ENCODE measurements around the gene MAGI2. TPM values are rescaled to one million over a fixed set of nuclear protein-coding genes. Genes with fewer than 3 reads are reported as not detected.

The MAGI2 gene
- total RNA-seq, 2 experiments from 2014 or later: 0.09 to 0.19 TPM

- Mint-ChIP-seq H3K4me1 (no peaks in the 10 kb centered on the region), H3K36me3 (no peaks in the 10 kb centered on the region), H3K4me3 (no peak overlapping the region), H3K27ac (no peak overlapping the region), H3K9me3 (ENCODE audit: low read depth) (no peaks in the 10 kb centered on the region), H3K27me3 (peaks cover 10% of the 10 kb centered on the region)
- DNase-seq: no peak
- no peak for ATAC-seq
- CTCF ChIA-PET: no interaction called here
These were observed 1373.2 kb downstream of the MAGI2 start for GRCh38 chr7:78080241-78080640.

- DNase-seq: no peak
- Mint-ChIP-seq H3K9me3 (ENCODE audit: low read depth) (no peaks in the 10 kb centered on the region), H3K27me3 (peaks cover 16% of the 10 kb centered on the region), H3K4me1 (no peaks in the 10 kb centered on the region), H3K36me3 (no peaks in the 10 kb centered on the region), H3K27ac (no peak overlapping the region), H3K4me3 (no peak overlapping the region)
- CTCF ChIA-PET: no interaction called here
- no peak for ATAC-seq
These were observed 1378.8 kb downstream of the MAGI2 start for GRCh38 chr7:78074713-78075112.

GRCh38 chr7:78073609-78074382 lies 1379.7 kb downstream of the MAGI2 start:
- Mint-ChIP-seq H3K4me1 (no peaks in the 10 kb centered on the region), H3K4me3 (no peak overlapping the region), H3K27ac (no peak overlapping the region), H3K9me3 (ENCODE audit: low read depth) (no peaks in the 10 kb centered on the region), H3K27me3 (peaks cover 13% of the 10 kb centered on the region), H3K36me3 (no peaks in the 10 kb centered on the region)
- CTCF ChIA-PET: no interaction called here
- ATAC-seq (no peak), DNase-seq (no peak)

- H3K4me3 Mint-ChIP-seq: no peak overlapping the region
- H3K4me1 Mint-ChIP-seq: no peaks in the 10 kb centered on the region
- ATAC-seq: no peak
- no peak overlapping the region for H3K27ac Mint-ChIP-seq
- H3K27me3 Mint-ChIP-seq: peaks cover 15% of the 10 kb centered on the region
- CTCF ChIA-PET: interaction anchor here (1.1 kb wide), 1 partner anchor 52 kb away, joined by 3 read pairs; no protein-coding TSS in a partner anchor
- H3K9me3 Mint-ChIP-seq (ENCODE audit: low read depth): no peaks in the 10 kb centered on the region
- DNase-seq: no peak
- H3K36me3 Mint-ChIP-seq: no peaks in the 10 kb centered on the region
These were observed 1381.3 kb downstream of the MAGI2 start for GRCh38 chr7:78072201-78072590.

- DNase-seq (no peak), ATAC-seq (no peak)
- no peaks in the 10 kb centered on the region for H3K36me3 Mint-ChIP-seq
- H3K4me1 Mint-ChIP-seq: no peaks in the 10 kb centered on the region
- no peak overlapping the region for H3K27ac Mint-ChIP-seq
- H3K27me3 Mint-ChIP-seq: peaks cover 15% of the 10 kb centered on the region
- no peaks in the 10 kb centered on the region for H3K9me3 Mint-ChIP-seq (ENCODE audit: low read depth)
- H3K4me3 Mint-ChIP-seq: no peak overlapping the region
- CTCF ChIA-PET: interaction anchor here (1.1 kb wide), 1 partner anchor 51 kb away, joined by 3 read pairs; no protein-coding TSS in a partner anchor
These were observed 1381.8 kb downstream of the MAGI2 start for GRCh38 chr7:78071491-78072200.

GRCh38 chr7:78066599-78066998 lies 1386.9 kb downstream of the MAGI2 start:
- Mint-ChIP-seq H3K36me3 (no peaks in the 10 kb centered on the region), H3K4me1 (no peaks in the 10 kb centered on the region), H3K4me3 (no peak overlapping the region), H3K9me3 (ENCODE audit: low read depth) (no peaks in the 10 kb centered on the region), H3K27ac (no peak overlapping the region), H3K27me3 (peaks cover 3% of the 10 kb centered on the region)
- no peak for DNase-seq
- CTCF ChIA-PET: no interaction called here
- ATAC-seq: no peak

GRCh38 chr7:78063758-78064157 lies 1389.7 kb downstream of the MAGI2 start:
- no peaks in the 10 kb centered on the region for H3K36me3 Mint-ChIP-seq
- no peaks in the 10 kb centered on the region for H3K9me3 Mint-ChIP-seq (ENCODE audit: low read depth)
- DNase-seq (no peak), ATAC-seq (no peak)
- CTCF ChIA-PET: no interaction called here
- peaks cover 18% of the 10 kb centered on the region for H3K27me3 Mint-ChIP-seq
- no peak overlapping the region for H3K4me3 Mint-ChIP-seq
- H3K27ac Mint-ChIP-seq: no peak overlapping the region
- no peaks in the 10 kb centered on the region for H3K4me1 Mint-ChIP-seq

GRCh38 chr7:78062214-78062613 lies 1391.3 kb downstream of the MAGI2 start:
- H3K27ac Mint-ChIP-seq: no peak overlapping the region
- no peaks in the 10 kb centered on the region for H3K36me3 Mint-ChIP-seq
- ATAC-seq: no peak
- H3K27me3 Mint-ChIP-seq: peaks cover 22% of the 10 kb centered on the region
- CTCF ChIA-PET: no interaction called here
- H3K9me3 Mint-ChIP-seq (ENCODE audit: low read depth): no peaks in the 10 kb centered on the region
- no peak for DNase-seq
- H3K4me1 Mint-ChIP-seq: no peaks in the 10 kb centered on the region
- H3K4me3 Mint-ChIP-seq: no peak overlapping the region

GRCh38 chr7:78057571-78057970 lies 1395.9 kb downstream of the MAGI2 start:
- Mint-ChIP-seq H3K9me3 (ENCODE audit: low read depth) (no peaks in the 10 kb centered on the region), H3K27ac (no peak overlapping the region), H3K36me3 (no peaks in the 10 kb centered on the region), H3K4me1 (no peaks in the 10 kb centered on the region), H3K27me3 (peaks cover 27% of the 10 kb centered on the region), H3K4me3 (no peak overlapping the region)
- ATAC-seq: no peak
- CTCF ChIA-PET: no interaction called here
- DNase-seq: no peak

GRCh38 chr7:78055599-78055998 lies 1397.9 kb downstream of the MAGI2 start:
- ATAC-seq (no peak), DNase-seq (no peak)
- H3K9me3 Mint-ChIP-seq (ENCODE audit: low read depth): no peaks in the 10 kb centered on the region
- no peak overlapping the region for H3K4me3 Mint-ChIP-seq
- CTCF ChIA-PET: no interaction called here
- no peaks in the 10 kb centered on the region for H3K4me1 Mint-ChIP-seq
- peaks cover 24% of the 10 kb centered on the region for H3K27me3 Mint-ChIP-seq
- H3K36me3 Mint-ChIP-seq: no peaks in the 10 kb centered on the region
- no peak overlapping the region for H3K27ac Mint-ChIP-seq

- CTCF ChIA-PET: no interaction called here
- no peaks in the 10 kb centered on the region for H3K36me3 Mint-ChIP-seq
- no peaks in the 10 kb centered on the region for H3K4me1 Mint-ChIP-seq
- no peak for ATAC-seq
- H3K27ac Mint-ChIP-seq: no peak overlapping the region
- peaks cover 19% of the 10 kb centered on the region for H3K27me3 Mint-ChIP-seq
- DNase-seq: no peak
- no peaks in the 10 kb centered on the region for H3K9me3 Mint-ChIP-seq (ENCODE audit: low read depth)
- no peak overlapping the region for H3K4me3 Mint-ChIP-seq
These were observed 1398.4 kb downstream of the MAGI2 start for GRCh38 chr7:78055001-78055573.

- ATAC-seq (no peak), DNase-seq (no peak)
- no peak overlapping the region for H3K27ac Mint-ChIP-seq
- CTCF ChIA-PET: interaction anchor here (1.2 kb wide), 1 partner anchor 11 kb away, joined by 6 read pairs; no protein-coding TSS in a partner anchor
- no peaks in the 10 kb centered on the region for H3K36me3 Mint-ChIP-seq
- H3K9me3 Mint-ChIP-seq (ENCODE audit: low read depth): no peaks in the 10 kb centered on the region
- H3K27me3 Mint-ChIP-seq: peaks cover 10% of the 10 kb centered on the region
- H3K4me1 Mint-ChIP-seq: no peaks in the 10 kb centered on the region
- no peak overlapping the region for H3K4me3 Mint-ChIP-seq
These were observed 1401.4 kb downstream of the MAGI2 start for GRCh38 chr7:78052112-78052511.

- Mint-ChIP-seq H3K27ac (no peak overlapping the region), H3K4me1 (no peaks in the 10 kb centered on the region), H3K27me3 (peaks cover 8% of the 10 kb centered on the region), H3K4me3 (no peak overlapping the region), H3K36me3 (no peaks in the 10 kb centered on the region), H3K9me3 (ENCODE audit: low read depth) (no peaks in the 10 kb centered on the region)
- no peak for ATAC-seq
- DNase-seq: no peak
- CTCF ChIA-PET: interaction anchor here (1.4 kb wide), 1 partner anchor 8 kb away, joined by 4 read pairs; no protein-coding TSS in a partner anchor
These were observed 1405.7 kb downstream of the MAGI2 start for GRCh38 chr7:78047800-78048199.

- no peak for ATAC-seq
- H3K27me3 Mint-ChIP-seq: peaks cover 19% of the 10 kb centered on the region
- no peak for DNase-seq
- CTCF ChIA-PET: interaction anchor here (1.6 kb wide), 2 partner anchors 24 to 392 kb away, joined by 4 read pairs; no protein-coding TSS in a partner anchor
- no peak overlapping the region for H3K4me3 Mint-ChIP-seq
- no peaks in the 10 kb centered on the region for H3K4me1 Mint-ChIP-seq
- no peaks in the 10 kb centered on the region for H3K9me3 Mint-ChIP-seq (ENCODE audit: low read depth)
- H3K27ac Mint-ChIP-seq: no peak overlapping the region
- no peaks in the 10 kb centered on the region for H3K36me3 Mint-ChIP-seq
These were observed 1410.3 kb downstream of the MAGI2 start for GRCh38 chr7:78043159-78043558.

Measured in activated CD8-positive, alpha-beta memory T cell treated with anti-CD3 and anti-CD28 coated beads, Interleukin-2, amount 10 ng/mL, durations not matched to agents 7 days and 5 days (primary cell).